Measurements from ENCODE around the gene TMEM213.

The TMEM213 gene

DNA sequence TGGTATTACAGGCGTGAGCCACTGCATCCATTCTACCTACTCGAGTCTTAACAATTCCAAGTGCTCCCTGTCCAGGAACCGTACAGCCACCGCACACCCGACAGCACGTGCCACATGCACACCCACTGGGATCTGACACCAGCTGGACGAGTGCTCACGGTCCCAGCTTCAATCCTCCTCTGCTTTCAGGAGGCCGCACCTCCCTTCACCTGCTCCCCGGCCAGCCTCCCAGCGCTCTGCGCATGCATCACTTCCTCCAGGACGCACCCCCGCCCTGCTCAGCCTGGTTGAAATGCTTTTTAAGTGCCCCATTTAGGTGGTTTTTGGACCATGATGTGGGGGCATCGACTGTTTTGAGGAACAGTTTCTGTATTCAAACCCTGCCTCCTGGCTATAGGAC is 47.3 kb upstream of the TMEM213 start:
- H3K79me2 ChIP-seq (ENCODE audit: low read length) = no peaks in the 10 kb centered on the region
- DNase-seq = no peak
- no peaks in the 10 kb centered on the region for H3K9me2 ChIP-seq (replicated peaks; ENCODE audit: insufficient read depth, low read length)
- H3K9me3 ChIP-seq (replicated peaks; ENCODE audit: insufficient read depth, low read length) = no peaks in the 10 kb centered on the region
- H3K9ac ChIP-seq (ENCODE audit: low read length) = no peak overlapping the region
- H3K4me3 ChIP-seq (ENCODE audit: low read length) = no peak overlapping the region
- H4K20me1 ChIP-seq (ENCODE audit: insufficient read depth, low read length) = no peaks in the 10 kb centered on the region
- H2AFZ ChIP-seq (ENCODE audit: low read length) = no peak overlapping the region
- TF ChIP-seq EZH2 (optimal IDR thresholded peaks at IDR 0.05; ENCODE audit: low read depth, low read length) = no peak
- TF ChIP-seq EZH2phosphoT487 (IDR thresholded peaks at IDR 0.05; ENCODE audit: low read length) = no peak
- TF ChIP-seq, protein P1, sequence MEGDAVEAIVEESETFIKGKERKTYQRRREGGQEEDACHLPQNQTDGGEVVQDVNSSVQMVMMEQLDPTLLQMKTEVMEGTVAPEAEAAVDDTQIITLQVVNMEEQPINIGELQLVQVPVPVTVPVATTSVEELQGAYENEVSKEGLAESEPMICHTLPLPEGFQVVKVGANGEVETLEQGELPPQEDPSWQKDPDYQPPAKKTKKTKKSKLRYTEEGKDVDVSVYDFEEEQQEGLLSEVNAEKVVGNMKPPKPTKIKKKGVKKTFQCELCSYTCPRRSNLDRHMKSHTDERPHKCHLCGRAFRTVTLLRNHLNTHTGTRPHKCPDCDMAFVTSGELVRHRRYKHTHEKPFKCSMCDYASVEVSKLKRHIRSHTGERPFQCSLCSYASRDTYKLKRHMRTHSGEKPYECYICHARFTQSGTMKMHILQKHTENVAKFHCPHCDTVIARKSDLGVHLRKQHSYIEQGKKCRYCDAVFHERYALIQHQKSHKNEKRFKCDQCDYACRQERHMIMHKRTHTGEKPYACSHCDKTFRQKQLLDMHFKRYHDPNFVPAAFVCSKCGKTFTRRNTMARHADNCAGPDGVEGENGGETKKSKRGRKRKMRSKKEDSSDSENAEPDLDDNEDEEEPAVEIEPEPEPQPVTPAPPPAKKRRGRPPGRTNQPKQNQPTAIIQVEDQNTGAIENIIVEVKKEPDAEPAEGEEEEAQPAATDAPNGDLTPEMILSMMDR (IDR thresholded peaks at IDR 0.05; ENCODE audit: low read length) = no peak
- H3K4me1 ChIP-seq (ENCODE audit: low read length) = peaks cover 11% of the 10 kb centered on the region
- H3F3A ChIP-seq (ENCODE audit: insufficient read depth, low read length) = no peaks in the 10 kb centered on the region
- no peak overlapping the region for H3K27ac ChIP-seq (ENCODE audit: low read length)
- no peak overlapping the region for H3K4me2 ChIP-seq (ENCODE audit: low read depth, low read length)
- H3K36me3 ChIP-seq (replicated peaks; ENCODE audit: insufficient read depth, low read length) = no peaks in the 10 kb centered on the region
- H3K27me3 ChIP-seq (replicated peaks; ENCODE audit: insufficient read depth, low read length) = no peaks in the 10 kb centered on the region

DNA sequence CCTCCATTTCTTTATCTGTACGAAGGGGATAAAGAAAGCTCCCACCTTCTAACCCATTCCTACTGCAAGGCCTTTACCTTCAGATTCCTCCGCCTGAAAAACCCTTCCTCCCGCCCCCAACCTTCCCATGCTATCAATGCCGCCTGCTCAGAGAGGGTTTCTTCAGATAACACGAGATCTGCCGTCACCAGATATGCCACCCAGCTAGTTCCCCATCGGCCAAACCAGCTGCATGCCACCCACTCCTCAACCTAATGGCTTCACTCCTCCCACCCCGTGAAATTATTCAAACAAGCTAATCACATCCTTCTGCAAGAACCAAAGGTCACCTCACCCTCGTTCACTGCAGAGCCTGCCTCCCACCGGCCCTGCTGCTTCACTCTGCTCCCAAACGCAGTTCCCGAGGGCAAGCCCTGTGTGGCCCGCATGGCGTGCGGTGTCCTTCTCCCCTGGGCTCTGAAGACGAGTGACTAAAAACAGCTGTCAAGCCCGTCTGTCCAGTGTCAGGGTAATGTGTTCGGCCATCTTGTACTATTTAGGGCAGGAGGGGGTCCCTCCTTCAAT is 46.8 kb upstream of the TMEM213 start:
- Histone ChIP-seq H3K27me3 (replicated peaks; ENCODE audit: insufficient read depth, low read length) (no peaks in the 10 kb centered on the region), H3K9ac (ENCODE audit: low read length) (no peak overlapping the region), H3K4me2 (ENCODE audit: low read depth, low read length) (no peak overlapping the region), H3K4me3 (ENCODE audit: low read length) (no peak overlapping the region), H3F3A (ENCODE audit: insufficient read depth, low read length) (no peaks in the 10 kb centered on the region), H3K9me2 (replicated peaks; ENCODE audit: insufficient read depth, low read length) (no peaks in the 10 kb centered on the region), H3K27ac (ENCODE audit: low read length) (no peak overlapping the region), H3K4me1 (ENCODE audit: low read length) (peaks cover 11% of the 10 kb centered on the region), H3K9me3 (replicated peaks; ENCODE audit: insufficient read depth, low read length) (no peaks in the 10 kb centered on the region), H2AFZ (ENCODE audit: low read length) (no peak overlapping the region), H3K36me3 (replicated peaks; ENCODE audit: insufficient read depth, low read length) (no peaks in the 10 kb centered on the region), H3K79me2 (ENCODE audit: low read length) (no peaks in the 10 kb centered on the region), H4K20me1 (ENCODE audit: insufficient read depth, low read length) (no peaks in the 10 kb centered on the region)
- TF ChIP-seq, protein P1 (IDR thresholded peaks at IDR 0.05; ENCODE audit: low read length) = no peak
- TF ChIP-seq EZH2 (optimal IDR thresholded peaks at IDR 0.05; ENCODE audit: low read depth, low read length) (no peak), EZH2phosphoT487 (IDR thresholded peaks at IDR 0.05; ENCODE audit: low read length) (no peak)
- no peak for DNase-seq

DNA sequence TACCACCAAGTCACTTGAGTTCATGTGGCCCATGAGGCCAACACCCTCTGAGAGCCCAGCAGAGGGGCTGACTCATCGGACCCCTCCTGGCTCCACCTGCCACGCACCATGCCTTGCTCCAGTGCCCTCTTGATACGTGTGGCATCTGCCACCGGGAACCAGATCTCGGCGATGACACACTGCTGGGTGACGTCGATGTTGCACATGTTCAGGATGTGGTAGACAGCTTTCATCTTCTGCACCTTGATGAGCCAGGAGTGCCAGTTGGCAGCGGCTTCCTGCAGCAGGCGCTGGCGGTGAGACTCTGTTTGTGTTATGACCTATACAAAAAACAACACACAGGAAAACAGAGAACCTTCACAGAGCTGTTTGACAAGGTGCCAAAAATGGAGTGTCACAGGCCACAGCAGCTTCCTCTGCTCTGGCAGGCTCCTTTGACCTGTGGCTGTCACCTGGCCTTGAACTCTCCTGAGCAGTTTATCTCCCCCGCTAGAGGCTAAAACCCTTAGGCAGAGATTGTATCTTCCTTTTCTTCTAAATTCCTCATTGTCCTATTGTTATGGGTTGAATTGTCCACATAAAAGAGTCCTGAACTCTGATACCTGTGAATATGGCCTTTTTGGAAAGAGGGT is 45.2 kb upstream of the TMEM213 start:
- H4K20me1 ChIP-seq (ENCODE audit: insufficient read depth, low read length) = no peaks in the 10 kb centered on the region
- no peaks in the 10 kb centered on the region for H3K79me2 ChIP-seq (ENCODE audit: low read length)
- H3K4me3 ChIP-seq (ENCODE audit: low read length) = no peak overlapping the region
- TF ChIP-seq, protein P1 (IDR thresholded peaks at IDR 0.05; ENCODE audit: low read length) = no peak
- TF ChIP-seq EZH2 (optimal IDR thresholded peaks at IDR 0.05; ENCODE audit: low read depth, low read length) = no peak
- TF ChIP-seq EZH2phosphoT487 (IDR thresholded peaks at IDR 0.05; ENCODE audit: low read length) = no peak
- no peaks in the 10 kb centered on the region for H3F3A ChIP-seq (ENCODE audit: insufficient read depth, low read length)
- H3K9ac ChIP-seq (ENCODE audit: low read length) = peak overlapping the region; percentile 7; the same call in 1 of the 2 replicates
- H3K4me2 ChIP-seq (ENCODE audit: low read depth, low read length) = no peak overlapping the region
- H3K27ac ChIP-seq (ENCODE audit: low read length) = peak overlapping the region; percentile 67
- no peaks in the 10 kb centered on the region for H3K36me3 ChIP-seq (replicated peaks; ENCODE audit: insufficient read depth, low read length)
- H3K27me3 ChIP-seq (replicated peaks; ENCODE audit: insufficient read depth, low read length) = no peaks in the 10 kb centered on the region
- H2AFZ ChIP-seq (ENCODE audit: low read length) = 0 out of 2 replicates have a peak overlapping the region, but pooled peaks have one; percentile 9
- H3K9me2 ChIP-seq (replicated peaks; ENCODE audit: insufficient read depth, low read length) = no peaks in the 10 kb centered on the region
- peak; percentile 96 for DNase-seq
- H3K4me1 ChIP-seq (ENCODE audit: low read length) = peaks cover 11% of the 10 kb centered on the region
- H3K9me3 ChIP-seq (replicated peaks; ENCODE audit: insufficient read depth, low read length) = no peaks in the 10 kb centered on the region
